ENCODE measurements around the gene RPTOR. TPM values are rescaled to one million over a fixed set of nuclear protein-coding genes. Genes with fewer than 3 reads are reported as not detected.

The RPTOR gene
- polyA plus RNA-seq, 1 donor (not counting 4 experiments of a cell fraction or from before 2014, with no cell fraction given): 4.0 TPM

- H2AFZ ChIP-seq (ENCODE audit: control insufficient read depth, low read length): no peak overlapping the region
- peaks cover 2% of the 10 kb centered on the region in 2 experiments for H3K36me3 ChIP-seq (ENCODE audit: control insufficient read depth in 2 of 2, extremely low read depth in 1 of 2, insufficient read depth in 2 of 2, low read length in 2 of 2)
- peaks cover 3% of the 10 kb centered on the region for H3K4me1 ChIP-seq (ENCODE audit: control insufficient read depth, extremely low read depth, insufficient read depth, low read length)
- H3K4me2 ChIP-seq (ENCODE audit: control insufficient read depth, extremely low read depth, insufficient read depth, low read depth, low read length): no peak overlapping the region
- no peak overlapping the region for H3K9ac ChIP-seq (ENCODE audit: control insufficient read depth, extremely low read depth, insufficient read depth, low read length)
- H3K4me3 ChIP-seq (ENCODE audit: control insufficient read depth in 2 of 3, extremely low read depth in 1 of 3, insufficient read depth in 2 of 3, low read depth in 1 of 3, low read length in 3 of 3): no peak overlapping the region
- H3K9me3 ChIP-seq (ENCODE audit: control insufficient read depth, low read depth, low read length): no peaks in the 10 kb centered on the region
- no peak for FAIRE-seq
- H3K9me1 ChIP-seq (ENCODE audit: control insufficient read depth, extremely low read depth, insufficient read depth, low read length): no peaks in the 10 kb centered on the region
- no peak overlapping the region for H3K27ac ChIP-seq (ENCODE audit: control insufficient read depth, insufficient read depth, low read length)
- no peaks in the 10 kb centered on the region for H4K20me1 ChIP-seq (ENCODE audit: control insufficient read depth, extremely low read depth, insufficient read depth, low read length)
- DNase-seq (ENCODE audit: low read depth, low spot score): no peak
- no peaks in the 10 kb centered on the region for H3K27me3 ChIP-seq (ENCODE audit: control insufficient read depth, extremely low read depth, insufficient read depth, low read length)
- TF ChIP-seq CTCF (optimal IDR thresholded peaks at IDR 0.05 in 1 of 3, IDR thresholded peaks at IDR 0.05 in 1 of 3, conservative IDR thresholded peaks at IDR 0.05 in 1 of 3; ENCODE audit: extremely low read depth in 1 of 3, insufficient read depth in 2 of 3, low read length in 3 of 3) (no peak), EZH2 (IDR thresholded peaks at IDR 0.05; ENCODE audit: low read length) (no peak)
- H3K79me2 ChIP-seq (ENCODE audit: control insufficient read depth, insufficient read depth, low read length): no peaks in the 10 kb centered on the region
- dilution Hi-C loops (cut with MboI; ENCODE audit: extremely low pct_ligation_motif_present, low sequenced_read_pairs): no loop called here
These were observed 387.0 kb downstream of the RPTOR start for GRCh38 chr17:80931421-80932265.

GRCh38 chr17:80935526-80935925 is 390.9 kb downstream of the RPTOR start:
- H3K4me3 ChIP-seq (ENCODE audit: control insufficient read depth in 2 of 3, extremely low read depth in 1 of 3, insufficient read depth in 2 of 3, low read depth in 1 of 3, low read length in 3 of 3): no peak overlapping the region
- no peak for FAIRE-seq
- no peaks in the 10 kb centered on the region for H3K79me2 ChIP-seq (ENCODE audit: control insufficient read depth, insufficient read depth, low read length)
- TF ChIP-seq CTCF (optimal IDR thresholded peaks at IDR 0.05 in 1 of 3, IDR thresholded peaks at IDR 0.05 in 1 of 3, conservative IDR thresholded peaks at IDR 0.05 in 1 of 3; ENCODE audit: extremely low read depth in 1 of 3, insufficient read depth in 2 of 3, low read length in 3 of 3): no peak
- TF ChIP-seq EZH2 (IDR thresholded peaks at IDR 0.05; ENCODE audit: low read length): no peak
- H4K20me1 ChIP-seq (ENCODE audit: control insufficient read depth, extremely low read depth, insufficient read depth, low read length): peaks cover 3% of the 10 kb centered on the region
- no peak overlapping the region for H2AFZ ChIP-seq (ENCODE audit: control insufficient read depth, low read length)
- no peak overlapping the region for H3K4me2 ChIP-seq (ENCODE audit: control insufficient read depth, extremely low read depth, insufficient read depth, low read depth, low read length)
- H3K4me1 ChIP-seq (ENCODE audit: control insufficient read depth, extremely low read depth, insufficient read depth, low read length): peaks cover 3% of the 10 kb centered on the region
- no peaks in the 10 kb centered on the region for H3K9me1 ChIP-seq (ENCODE audit: control insufficient read depth, extremely low read depth, insufficient read depth, low read length)
- DNase-seq (ENCODE audit: low read depth, low spot score): no peak
- H3K9me3 ChIP-seq (ENCODE audit: control insufficient read depth, low read depth, low read length): no peaks in the 10 kb centered on the region
- no peak overlapping the region for H3K9ac ChIP-seq (ENCODE audit: control insufficient read depth, extremely low read depth, insufficient read depth, low read length)
- no peak overlapping the region for H3K27ac ChIP-seq (ENCODE audit: control insufficient read depth, insufficient read depth, low read length)
- no peaks in the 10 kb centered on the region for H3K27me3 ChIP-seq (ENCODE audit: control insufficient read depth, extremely low read depth, insufficient read depth, low read length)
- dilution Hi-C loops (cut with MboI; ENCODE audit: extremely low pct_ligation_motif_present, low sequenced_read_pairs): no loop called here
- peaks cover 0 to 1% of the 10 kb centered on the region in 2 experiments for H3K36me3 ChIP-seq (ENCODE audit: control insufficient read depth in 2 of 2, extremely low read depth in 1 of 2, insufficient read depth in 2 of 2, low read length in 2 of 2)

Data from keratinocyte (primary cell).